ENCODE measurements around the gene THBS3.

DNA sequence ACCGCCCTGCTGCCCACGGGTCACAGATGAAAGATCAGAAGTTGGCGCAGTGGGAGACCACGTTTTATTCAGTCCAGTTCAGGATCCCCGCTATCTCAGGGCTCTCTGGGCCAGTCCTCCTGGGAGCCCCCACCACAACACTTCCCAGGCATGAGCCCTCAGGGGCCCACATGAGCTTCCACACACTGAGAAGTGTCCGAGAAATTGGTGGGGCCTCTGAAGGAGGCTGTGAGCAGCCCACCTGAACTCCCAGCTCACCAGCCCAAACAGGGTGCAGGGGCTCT is 22.0 kb downstream of the THBS3 start:
- TF ChIP-seq, protein P1, sequence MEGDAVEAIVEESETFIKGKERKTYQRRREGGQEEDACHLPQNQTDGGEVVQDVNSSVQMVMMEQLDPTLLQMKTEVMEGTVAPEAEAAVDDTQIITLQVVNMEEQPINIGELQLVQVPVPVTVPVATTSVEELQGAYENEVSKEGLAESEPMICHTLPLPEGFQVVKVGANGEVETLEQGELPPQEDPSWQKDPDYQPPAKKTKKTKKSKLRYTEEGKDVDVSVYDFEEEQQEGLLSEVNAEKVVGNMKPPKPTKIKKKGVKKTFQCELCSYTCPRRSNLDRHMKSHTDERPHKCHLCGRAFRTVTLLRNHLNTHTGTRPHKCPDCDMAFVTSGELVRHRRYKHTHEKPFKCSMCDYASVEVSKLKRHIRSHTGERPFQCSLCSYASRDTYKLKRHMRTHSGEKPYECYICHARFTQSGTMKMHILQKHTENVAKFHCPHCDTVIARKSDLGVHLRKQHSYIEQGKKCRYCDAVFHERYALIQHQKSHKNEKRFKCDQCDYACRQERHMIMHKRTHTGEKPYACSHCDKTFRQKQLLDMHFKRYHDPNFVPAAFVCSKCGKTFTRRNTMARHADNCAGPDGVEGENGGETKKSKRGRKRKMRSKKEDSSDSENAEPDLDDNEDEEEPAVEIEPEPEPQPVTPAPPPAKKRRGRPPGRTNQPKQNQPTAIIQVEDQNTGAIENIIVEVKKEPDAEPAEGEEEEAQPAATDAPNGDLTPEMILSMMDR (IDR thresholded peaks at IDR 0.05) = no peak
- TF ChIP-seq POLR2AphosphoS5 (IDR thresholded peaks at IDR 0.05) = no peak
